HG03175 (cell line): ENCODE data around the gene AIF1L.
"Not testable (repeated sequence)": the region's sequence is repeated elsewhere in the genome, so short reads cannot be mapped to it uniquely, and the experiment has no call there.

Experiments used
- ATAC-seq: cut with Tn5 transposase; IDR thresholded peaks from one replicate; pipeline ENCODE4 v1.9.1; 2021; ENCODE audit warnings: mild to moderate bottlenecking, moderate library complexity; ENCODE audit not compliant: unreplicated experiment

AIF1L gene

DNA sequence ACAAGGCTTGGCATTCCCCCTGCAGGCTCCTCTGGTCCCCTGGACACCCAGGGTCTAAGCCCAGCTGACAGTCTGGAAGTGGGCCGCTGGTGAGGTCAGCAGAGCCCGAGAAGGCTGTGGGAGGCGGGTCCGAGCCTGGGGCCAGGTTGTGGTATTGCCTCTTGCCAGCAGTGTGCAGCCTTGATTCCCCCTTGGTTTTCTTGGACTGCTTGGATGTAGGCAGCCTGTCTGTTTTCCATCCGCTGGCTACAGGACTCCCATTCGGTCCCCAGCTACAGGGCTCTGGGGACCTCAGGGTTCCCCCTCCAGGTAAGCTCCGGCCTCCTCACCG, 1.6 kb downstream of the AIF1L start:
- no peak for ATAC-seq

DNA sequence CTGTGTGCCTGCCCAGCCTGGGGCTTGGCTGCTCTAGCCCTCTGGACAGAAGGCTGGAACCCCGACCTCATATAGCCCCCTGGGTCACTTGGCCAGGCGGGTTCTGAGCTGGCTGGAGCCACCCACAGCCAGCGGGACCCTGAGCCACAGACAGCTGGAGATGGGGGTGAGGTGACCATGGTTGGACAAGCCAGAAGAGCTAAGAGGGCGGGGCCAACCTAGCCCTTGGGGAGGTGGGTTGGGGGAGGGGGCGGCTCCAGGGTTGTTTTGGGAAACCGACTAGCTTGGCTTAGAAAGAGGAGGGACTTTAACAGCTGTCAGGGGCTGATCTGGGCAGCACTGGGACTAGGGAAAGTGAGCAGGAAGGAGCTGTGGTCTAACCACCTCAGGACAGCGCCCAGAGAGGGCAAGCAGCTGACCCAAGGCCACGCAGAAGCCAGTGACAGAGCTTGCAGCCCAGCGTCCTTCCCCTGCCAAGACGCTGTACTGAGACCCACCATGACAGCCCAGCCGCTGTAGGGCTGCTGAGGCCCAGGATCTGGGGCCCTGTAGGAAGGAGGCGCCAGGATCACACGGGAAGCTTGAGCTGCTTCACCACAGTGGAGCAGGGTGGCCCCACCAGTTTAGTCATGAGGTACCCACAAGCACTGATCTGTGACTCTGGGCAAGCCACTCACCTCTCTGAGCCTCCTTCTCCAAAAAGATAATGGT, 2.2 kb downstream of the AIF1L start:
- ATAC-seq, result no peak

DNA sequence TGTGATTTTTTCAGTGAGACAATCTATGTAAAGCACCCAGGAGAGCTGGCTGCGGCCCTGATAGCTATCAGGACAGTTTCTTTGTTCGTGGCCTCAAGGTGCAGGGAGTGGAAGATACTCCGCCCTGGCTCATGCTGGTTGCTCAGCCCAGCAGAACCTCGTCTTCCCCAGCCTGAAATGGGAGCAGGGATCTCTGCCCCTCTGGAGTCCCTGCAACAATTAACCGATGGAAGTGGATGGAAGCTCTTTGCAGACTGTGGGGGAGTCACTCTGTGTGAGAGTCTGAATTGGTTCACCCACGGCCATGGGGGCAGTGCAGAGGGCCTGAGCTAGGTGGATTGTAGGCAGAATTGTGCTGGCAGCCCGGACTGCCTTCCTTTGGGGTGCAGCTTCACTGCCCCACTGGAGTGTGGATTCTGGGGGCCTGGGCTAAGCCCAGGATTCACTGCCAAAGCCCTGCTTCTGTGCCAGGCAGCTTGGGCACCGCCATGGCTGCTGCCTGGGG, 2.8 kb downstream of the AIF1L start:
- ATAC-seq, result no peak

DNA sequence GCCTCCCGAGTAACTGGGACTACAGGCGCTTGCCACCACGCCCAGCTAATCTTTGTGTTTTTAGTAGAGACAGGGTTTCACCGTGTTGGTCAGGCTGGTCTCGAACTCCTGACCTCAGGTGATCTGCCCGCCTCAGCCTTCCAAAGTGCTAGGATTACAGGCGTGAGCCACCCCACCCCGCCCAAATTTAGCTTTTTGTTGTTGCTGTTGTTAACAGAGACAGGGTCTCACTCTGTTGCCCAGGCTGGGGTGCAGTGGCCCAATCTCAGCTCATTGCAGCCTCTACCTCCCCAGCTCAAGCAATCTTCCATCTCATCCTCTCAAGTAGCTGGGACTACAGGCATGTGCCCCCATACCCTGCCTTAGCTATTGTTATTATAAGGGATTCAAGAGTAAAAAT, 3.5 kb downstream of the AIF1L start:
- not testable (repeated sequence) for ATAC-seq

DNA sequence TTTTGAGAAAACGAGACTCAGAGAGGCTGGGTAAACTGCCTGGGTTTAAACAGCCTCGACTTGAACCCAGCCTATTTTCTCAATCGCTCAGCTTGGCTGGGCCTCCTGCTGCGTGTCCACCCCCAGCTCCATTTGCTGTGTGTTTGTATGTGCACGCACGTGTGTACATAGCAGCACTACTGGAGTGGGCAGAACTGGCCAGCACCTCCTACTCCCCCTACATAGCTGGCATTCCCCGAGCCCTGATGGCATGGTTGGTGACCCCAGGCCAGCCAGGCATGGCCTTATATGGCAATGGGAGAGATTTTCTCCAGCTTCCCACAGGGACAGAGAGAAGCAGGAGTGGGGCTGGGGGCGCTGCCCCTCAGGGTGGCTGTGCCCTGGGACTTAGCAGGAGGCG, 4.1 kb downstream of the AIF1L start:
- ATAC-seq, result no peak

DNA sequence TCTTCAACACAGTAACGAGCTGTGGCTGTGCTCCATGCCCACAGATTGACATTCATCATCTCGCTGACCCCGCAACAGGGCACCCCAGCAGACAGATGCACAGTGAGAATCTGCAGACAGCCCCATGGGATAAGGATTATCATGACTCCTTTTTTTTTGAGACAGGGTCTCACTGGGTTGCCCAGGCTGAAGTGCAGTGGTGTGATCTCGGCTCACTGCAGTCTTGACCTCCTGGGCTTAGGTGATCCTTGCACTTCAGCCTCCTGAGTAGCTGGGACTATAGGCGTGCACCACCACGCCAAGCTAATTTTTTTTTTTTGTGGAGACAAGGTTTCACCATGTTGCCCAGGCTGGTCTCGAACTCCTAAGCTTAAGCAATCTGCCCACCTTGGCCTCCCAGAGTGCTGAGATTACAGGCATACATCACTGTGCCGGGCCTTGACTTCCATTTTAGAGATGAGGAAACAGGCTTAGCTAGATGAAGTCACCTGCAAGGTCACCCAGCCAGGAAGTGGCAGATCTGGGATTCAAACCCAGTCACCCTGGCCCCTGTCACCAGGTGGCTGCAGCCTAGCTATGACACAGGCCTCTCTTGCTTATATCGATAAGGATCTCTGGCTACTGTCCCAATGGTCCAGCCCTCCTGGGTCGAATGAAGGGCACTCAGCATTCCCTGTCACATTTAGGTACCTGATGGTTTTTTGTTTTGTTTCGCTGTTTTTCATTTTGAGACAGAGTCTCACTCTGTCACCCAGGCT, 5.1 kb downstream of the AIF1L start:
- no peak for ATAC-seq

DNA sequence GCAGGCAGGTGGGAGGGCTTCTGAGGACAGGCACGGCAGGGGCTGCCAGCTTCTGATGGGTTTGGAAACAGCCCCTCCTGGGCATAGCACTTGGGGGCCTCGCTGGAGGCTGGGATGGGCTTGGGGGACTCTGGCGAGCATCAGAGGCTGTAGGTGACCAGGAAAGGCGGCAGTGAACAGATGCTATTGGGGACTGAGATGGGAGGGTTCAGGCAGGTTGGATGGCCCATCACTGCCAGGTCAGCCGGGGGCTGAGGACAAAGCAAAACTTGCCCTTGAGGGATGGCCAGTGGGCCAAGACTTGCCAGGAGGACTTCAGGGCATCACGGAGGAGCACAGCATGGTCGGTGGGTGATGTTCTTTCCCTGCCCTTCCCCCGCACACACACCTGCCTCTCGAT, 6.7 kb downstream of the AIF1L start:
- ATAC-seq, result no peak

DNA sequence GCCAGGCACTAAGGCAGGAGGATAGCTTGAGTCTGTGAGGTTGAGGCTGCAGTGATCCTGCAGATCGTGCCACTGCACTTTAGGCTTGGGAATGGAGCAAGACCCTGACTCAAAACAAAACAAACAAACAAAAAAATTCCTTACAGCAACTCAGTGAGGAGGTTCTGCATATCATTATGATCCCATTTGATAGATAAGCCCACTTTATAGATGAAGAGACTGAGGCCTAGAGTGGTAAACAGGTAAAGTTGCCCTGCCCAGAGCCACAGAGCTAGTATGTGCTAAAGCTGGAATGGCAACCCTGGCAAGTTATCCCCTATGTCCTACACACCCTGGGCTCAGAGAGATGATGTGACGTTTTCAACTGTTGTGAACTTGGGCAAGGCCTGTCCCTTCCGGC, 7.2 kb downstream of the AIF1L start:
- ATAC-seq, result no peak

DNA sequence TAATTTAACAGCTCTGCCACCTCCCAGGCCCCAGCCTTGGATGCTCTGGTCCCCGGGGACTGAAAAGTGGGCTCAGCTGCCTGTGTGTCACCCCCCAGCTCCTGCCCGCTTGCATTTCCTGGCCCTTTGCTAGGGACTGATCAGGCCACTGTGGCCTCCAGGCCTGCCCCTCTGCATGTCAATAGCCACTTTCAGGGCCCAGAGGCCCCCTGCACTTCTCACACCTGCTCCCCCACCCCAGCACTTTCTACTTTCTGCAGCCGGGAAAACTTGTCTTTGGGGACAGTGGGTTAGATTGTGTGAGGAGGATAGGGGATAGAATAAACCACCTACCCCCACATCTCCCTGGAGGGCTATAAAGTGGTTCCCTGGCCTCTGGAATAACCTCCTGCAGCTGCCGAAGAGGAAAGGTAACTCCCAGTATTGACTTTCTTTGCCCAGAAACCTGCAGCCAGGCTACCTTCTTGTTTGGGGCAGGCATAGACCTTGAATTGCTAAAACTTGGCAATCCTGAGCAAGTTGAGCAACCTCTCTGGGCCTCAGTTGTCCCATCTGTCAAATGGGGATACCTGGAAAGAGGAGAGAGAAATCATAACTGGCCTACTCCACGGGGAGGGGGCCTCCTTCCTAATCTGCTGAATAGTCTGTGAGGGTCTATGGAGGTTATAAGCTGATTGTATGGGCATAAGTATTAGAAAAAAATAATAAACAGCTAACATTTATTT, 7.8 kb downstream of the AIF1L start:
- ATAC-seq, result no peak

DNA sequence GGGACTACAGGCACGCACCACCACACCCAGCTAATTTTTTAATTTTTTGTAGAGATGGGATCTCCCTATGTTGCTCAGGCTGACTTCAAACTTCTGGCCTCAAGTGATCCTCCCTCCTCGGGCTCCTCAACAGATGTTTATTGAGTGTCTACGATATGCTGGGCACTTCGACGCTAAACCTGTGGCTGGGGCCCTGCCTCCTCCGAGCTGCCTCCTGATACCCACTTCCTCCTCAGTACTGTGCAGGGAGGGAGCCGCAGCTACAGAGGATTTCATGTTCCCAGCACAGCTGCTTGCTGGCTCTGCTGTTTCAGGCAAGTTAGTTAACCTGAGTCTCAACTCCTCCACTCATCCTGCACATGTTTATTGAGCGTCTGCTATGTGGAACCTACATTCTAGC, 9.6 kb downstream of the AIF1L start:
- no peak for ATAC-seq

DNA sequence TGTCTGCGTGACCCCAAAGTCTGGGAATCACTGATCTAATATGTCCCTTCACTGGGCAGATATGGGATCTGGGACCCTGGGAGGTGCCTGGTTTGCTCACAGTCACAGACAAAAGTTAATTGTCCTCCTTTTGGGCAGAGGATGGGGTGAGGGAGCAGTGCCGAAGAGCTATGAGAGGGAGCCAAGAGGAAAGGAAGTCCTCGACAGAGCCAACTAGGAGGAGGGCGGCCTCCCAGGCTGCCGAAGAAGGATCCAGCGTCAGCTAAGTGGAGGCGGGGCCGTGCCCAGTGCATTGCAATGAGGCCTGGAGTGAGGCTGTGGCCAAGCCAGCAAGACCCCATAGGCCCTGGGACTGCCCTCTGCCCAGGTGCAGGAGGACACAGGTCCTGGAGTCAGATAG, 11.4 kb downstream of the AIF1L start:
- ATAC-seq, result no peak

DNA sequence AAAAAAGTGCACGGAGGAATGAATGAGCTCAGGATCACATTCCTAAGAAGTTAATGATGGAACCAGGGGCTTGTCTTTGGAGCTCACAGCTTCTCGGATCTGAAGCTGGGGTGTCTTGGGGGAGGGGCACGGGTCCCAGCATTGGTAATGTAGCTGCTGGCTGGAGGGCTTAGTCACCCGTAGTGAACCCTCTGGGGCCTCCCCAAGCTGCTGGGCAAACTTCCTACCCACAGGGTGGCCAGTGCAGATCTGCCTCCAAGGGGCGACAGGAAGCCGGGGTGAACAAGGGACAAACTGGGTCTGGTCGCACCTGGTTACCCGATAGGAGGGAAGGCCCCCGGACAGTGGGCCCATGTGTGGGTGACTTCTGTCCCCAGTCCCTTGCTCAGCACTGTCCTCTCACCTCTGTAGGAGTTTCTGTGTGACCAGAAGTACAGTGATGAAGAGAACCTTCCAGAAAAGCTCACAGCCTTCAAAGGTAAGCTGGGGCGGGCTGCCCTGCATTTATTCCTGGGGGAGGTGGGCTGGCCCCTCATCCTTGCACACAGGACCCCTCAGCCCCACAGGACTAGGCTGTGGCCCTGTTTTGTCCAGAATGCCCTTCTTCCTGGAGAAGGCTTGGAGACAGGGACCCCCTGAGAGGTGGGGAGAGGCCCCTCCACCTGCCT, 15.0 kb downstream of the AIF1L start:
- ATAC-seq, result no peak

DNA sequence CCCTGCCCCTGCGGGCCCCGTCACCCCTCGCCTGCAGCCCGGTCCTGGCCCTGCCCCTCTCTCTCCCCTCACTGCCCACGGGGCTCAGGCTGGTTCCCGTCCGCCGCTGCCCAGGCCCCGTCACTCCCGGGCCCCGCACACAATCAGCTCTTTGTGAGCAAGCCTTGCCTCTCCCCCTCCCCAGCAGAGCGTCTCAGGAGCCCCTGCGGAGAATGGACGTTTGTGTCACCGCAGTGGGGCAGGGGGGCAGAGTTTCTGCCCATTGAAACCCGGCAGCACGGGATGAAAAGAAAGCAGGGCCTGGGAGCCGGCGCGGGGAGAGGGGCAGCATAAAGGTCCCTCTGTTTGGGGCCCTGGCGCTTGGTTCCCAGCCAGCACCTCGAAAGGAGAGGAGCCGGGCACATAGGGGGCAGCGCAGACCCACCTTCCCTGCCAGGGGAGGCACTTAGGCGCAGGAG, 15.6 kb downstream of the AIF1L start:
- ATAC-seq, result no peak

DNA sequence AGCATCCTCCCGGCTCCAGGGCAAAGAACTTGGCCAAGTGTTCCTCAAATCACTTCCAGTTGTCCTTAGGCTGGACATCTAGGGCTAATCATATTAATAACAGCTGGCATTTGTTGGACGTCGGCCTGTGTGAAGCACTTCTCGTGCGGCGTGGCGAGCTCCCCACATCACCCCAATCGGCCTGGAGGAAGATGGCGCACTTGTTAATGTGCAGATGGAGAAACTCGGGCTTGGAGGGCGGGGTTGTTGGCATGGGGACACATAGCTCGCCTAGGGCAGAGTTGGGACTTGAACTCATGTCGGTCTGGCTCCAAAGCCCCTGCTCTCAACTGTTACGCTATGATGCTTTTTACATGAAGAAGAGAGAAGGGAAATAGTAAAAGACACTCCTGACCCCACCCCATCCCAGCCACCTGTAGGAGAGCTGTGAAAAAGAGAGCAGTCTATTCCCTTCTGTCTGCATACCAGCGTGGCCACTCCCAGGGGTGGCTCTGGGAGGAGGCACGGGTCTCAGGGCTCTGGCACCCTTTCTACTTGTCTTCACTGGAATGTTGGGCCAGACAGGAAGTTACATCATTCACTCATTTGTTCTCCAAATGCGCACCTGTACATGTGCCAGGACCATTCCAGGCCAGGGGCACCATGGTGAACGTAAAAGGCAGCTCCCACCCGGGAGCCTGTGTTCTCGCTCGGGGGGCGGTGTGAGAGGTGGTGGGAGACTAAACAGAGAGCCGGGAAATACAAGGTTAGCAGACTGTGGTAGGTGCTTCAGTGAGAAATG, 16.2 kb downstream of the AIF1L start:
- no peak for ATAC-seq

DNA sequence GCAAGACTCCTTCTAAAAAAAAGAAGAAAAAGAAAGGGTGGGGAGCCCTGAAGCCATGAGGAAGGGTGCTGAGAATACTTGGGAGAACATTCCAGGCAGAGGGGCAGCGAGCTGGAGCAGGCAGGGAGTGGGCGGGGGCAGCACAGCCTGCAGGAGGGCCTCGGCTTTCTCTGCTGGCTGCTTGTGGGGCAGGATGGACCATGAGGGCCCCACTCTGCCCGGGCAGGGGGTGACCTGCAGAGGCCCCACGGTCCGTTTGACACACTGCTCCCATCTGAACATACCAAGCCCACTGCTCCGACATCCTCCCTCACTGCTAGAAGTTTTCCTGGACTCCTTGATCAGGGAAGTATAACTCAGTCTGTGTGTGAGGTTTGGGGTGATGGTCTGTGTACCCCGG, 17.3 kb downstream of the AIF1L start:
- ATAC-seq, result no peak

DNA sequence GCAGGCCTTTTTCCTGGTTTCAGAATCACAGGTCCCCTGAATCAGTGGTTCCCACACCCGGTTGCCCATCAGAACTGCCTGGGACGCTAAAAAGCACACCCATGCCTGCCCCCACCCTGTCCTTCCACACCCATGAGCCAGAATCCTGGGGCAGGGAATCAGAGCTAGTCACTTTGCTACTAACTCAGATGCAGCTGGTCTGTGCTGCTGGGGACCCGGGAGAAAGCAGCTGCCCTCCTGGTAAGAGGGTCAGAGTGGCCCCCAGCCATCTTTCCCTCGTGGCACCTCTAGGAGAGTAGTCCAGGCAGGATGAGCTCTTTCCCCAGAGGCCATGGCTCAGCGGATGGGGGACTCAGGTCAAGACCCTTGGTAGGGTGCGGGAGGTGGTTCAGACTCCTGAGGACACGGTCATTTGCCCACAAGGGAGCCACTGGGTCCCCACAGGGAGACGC, 17.8 kb downstream of the AIF1L start:
- ATAC-seq, result no peak

DNA sequence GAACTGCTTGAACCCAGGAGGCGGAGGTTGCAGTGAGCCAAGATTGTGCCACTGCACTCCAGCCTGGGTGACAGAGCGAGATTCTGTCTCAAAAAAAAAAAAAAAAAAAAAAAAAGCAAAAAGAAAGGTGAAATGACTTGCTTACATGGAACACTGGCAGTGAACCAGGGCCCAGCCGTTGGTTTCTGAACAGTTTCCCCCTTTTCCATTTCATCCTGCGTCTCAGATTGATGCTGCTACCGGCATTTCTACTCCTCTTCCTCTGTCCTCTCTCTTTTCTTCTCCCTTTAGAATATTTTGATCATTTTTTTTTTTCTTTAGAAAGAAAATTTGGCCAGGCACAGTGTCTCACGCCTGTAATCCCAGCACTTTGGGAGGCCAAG, 19.0 kb downstream of the AIF1L start:
- ATAC-seq, result not testable (repeated sequence)

DNA sequence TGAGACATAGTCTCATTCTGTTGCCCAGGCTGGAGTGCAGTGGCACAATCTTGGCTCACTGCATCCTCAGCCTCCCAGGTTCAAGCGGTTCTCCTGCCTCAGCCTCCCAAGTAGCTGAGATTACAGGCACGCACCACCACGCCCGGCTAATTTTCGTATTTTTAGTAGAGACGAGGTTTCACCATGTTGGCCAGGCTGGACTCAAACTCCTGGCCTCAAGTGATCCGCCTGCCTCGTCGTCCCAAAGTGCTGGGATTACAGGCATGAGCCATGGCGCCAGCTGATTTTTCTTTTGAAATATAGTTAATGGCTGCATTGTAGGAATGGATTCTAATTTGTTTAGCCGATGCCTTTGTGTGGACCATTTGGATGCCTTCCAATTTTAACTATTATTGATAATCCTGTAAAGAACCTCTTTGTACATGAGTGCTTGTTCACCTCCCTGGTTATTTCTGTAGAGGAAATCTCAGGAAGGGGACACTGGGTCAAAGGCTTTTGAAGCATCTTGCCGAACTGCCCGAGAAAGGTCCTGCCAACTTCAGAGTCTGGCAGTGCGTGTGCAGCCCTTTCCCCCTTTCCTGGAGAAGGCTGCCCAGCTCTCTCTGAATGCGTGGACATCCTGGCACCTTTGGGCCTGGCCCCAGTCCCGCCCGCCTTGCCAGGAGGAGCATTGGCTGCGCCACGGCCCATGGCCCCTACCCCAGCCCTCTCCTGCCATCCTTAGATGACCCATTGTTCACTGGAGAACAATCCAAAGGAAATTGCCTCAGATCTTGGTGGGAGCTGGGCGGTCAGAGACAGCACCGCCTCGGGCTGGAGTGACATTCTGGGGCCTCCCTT, 20.2 kb downstream of the AIF1L start:
- no peak for ATAC-seq

DNA sequence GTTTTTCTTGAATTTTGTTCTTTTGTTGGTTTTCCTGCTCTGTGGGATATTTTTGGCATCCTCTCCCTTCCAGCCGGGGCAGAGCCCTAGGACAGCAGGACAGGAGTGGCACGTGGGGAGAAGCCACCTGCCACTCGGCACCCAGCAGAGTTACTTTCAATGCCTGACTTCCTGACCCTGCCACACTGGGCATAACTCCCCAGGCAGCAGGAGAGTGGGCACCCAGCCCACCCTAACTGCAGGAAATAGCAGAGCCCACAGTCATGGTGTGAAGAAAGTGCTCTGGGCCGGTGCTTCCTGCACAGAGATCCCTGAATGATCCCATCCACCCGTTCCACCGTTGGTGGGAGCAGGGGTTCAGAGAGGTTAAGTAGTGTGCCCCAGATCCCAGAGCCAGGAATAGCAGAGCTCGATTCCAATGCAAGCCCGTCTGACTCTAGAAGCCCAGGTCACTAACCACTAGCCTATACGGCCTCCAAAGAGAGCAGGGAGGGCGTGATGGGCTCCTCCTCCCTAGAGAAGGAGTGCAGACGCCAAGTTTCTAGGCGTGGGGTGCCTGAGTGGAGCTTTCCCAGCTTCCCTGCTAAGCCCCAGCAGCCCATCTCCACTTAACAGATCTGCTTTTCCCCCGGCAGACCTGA, 20.9 kb downstream of the AIF1L start:
- ATAC-seq, result no peak
